Left lung (tissue), 10 donors: ENCODE data around the gene GOLT1B. TPM values are rescaled to one million over a fixed set of nuclear protein-coding genes. Genes with fewer than 3 reads are reported as not detected.
"Not testable (repeated sequence)": the region's sequence is repeated elsewhere in the genome, so short reads cannot be mapped to it uniquely, and the experiment has no call there.

ENCODE experiments used
- ATAC-seq: fragments of 200-7000 bp; cut with Tn5 transposase; one replicate; pipeline ENCODE4 v1.9.1; 2020; ENCODE audit warnings: moderate library complexity
- DNase-seq, 4 donors: peaks; one replicate each; pipeline ENCODE4 v3.0.0-alpha.2; 2013 to 2020
- H3K27ac ChIP-seq, 2 donors: fragments of 200-600 bp; sonication (generic) in 1 of 2; one replicate each; pipeline versions ENCODE4 v1.5.0 to v1.8.0; 2020 to 2021
- H3K27me3 ChIP-seq, 2 donors: fragments of 200-600 bp; sonication (generic) in 1 of 2; one replicate each; pipeline versions ENCODE4 v1.5.0 to v1.8.0; 2020 to 2021
- H3K36me3 ChIP-seq, 2 donors: fragments of 200-600 bp; sonication (generic) in 1 of 2; one replicate each; pipeline versions ENCODE4 v1.5.0 to v1.8.0; 2020 to 2021
- H3K4me1 ChIP-seq, 2 donors: fragments of 200-600 bp; one replicate each; pipeline ENCODE4 v1.8.0; 2021
- H3K4me3 ChIP-seq, 2 donors: fragments of 200-600 bp; sonication (generic) in 1 of 2; one replicate each; pipeline versions ENCODE4 v1.5.0 to v1.8.0; 2020 to 2021; ENCODE audit warnings: mild to moderate bottlenecking in 1 of 2
- H3K9me3 ChIP-seq, 2 donors: fragments of 200-600 bp; sonication (generic) in 1 of 2; one replicate each; pipeline versions ENCODE4 v1.5.0 to v1.8.0; 2020 to 2021
- intact Hi-C, 2 donors: fragments of 100-400 bp; cut with DNase I; formaldehyde crosslinking; loops; one replicate each; pipeline versions ENCODE4 v1.11.2 to v1.14.2; 2022
- polyA plus RNA-seq, 6 donors: library from polyadenylated mRNA; unstranded; fragments of 120-200 nt; gene quantifications; one replicate each; pipeline ENCODE4 v1.2.1, GENCODE V29; 2013; ENCODE audit not compliant: insufficient read length in 6 of 6
- total RNA-seq, 2 donors: library from RNA; stranded (reverse); fragmentation: NEBNext Ultra II Directional; extraction: Animal tissue kit (Norgen Biotek cat#: 25700); gene quantifications; one replicate each; pipeline ENCODE4 v1.2.1, GENCODE V29; 2021
- TF ChIP-seq, protein P1 (sequence below), 2 donors: fragments of 200-600 bp; sonication (generic) in 1 of 2; IDR thresholded peaks; one replicate each; pipeline versions ENCODE4 v1.5.0 to v1.8.0; 2021; ENCODE audit warnings: antibody characterized with exemption in 2 of 2
- donor health status: DM: no; HTN: yes; CAD: no.
- donor health status: DM: no; HTN: no; CAD: no.

Gene GOLT1B
- total and polyA plus RNA-seq, 8 donors = 33.9 to 51.9 (median 39.6) TPM

DNA sequence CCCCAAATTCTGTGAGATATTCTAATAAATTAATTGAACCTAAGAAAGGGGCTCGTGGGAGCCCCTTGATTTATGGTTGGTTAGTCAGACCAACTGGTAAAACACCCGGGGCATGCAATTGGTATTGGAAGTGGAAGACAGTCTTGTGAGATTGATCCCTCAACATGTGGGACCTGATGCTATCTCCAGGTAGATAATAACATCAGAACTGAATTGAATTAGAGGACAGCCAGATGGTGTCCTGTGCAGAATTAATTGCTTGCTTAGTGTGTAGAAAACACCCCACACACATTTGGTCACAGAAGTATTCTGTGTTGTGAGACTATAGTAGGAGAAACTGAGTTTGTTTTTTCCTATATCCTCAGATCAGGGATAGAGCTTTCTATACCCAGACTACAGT, 42.1 kb upstream of the GOLT1B start:
- TF ChIP-seq, protein P1, sequence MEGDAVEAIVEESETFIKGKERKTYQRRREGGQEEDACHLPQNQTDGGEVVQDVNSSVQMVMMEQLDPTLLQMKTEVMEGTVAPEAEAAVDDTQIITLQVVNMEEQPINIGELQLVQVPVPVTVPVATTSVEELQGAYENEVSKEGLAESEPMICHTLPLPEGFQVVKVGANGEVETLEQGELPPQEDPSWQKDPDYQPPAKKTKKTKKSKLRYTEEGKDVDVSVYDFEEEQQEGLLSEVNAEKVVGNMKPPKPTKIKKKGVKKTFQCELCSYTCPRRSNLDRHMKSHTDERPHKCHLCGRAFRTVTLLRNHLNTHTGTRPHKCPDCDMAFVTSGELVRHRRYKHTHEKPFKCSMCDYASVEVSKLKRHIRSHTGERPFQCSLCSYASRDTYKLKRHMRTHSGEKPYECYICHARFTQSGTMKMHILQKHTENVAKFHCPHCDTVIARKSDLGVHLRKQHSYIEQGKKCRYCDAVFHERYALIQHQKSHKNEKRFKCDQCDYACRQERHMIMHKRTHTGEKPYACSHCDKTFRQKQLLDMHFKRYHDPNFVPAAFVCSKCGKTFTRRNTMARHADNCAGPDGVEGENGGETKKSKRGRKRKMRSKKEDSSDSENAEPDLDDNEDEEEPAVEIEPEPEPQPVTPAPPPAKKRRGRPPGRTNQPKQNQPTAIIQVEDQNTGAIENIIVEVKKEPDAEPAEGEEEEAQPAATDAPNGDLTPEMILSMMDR (IDR thresholded peaks at IDR 0.05) = no peak
- no peak for ATAC-seq
- Histone ChIP-seq H3K4me3 (no peak overlapping the region), H3K4me1 (no peaks in the 10 kb centered on the region), H3K27ac (no peak overlapping the region), H3K27me3 (no peaks in the 10 kb centered on the region), H3K36me3 (peaks cover 0 to 81% of the 10 kb centered on the region in 2 donors), H3K9me3 (no peaks in the 10 kb centered on the region)
- no peak for DNase-seq
- intact Hi-C loops = no loop called here

DNA sequence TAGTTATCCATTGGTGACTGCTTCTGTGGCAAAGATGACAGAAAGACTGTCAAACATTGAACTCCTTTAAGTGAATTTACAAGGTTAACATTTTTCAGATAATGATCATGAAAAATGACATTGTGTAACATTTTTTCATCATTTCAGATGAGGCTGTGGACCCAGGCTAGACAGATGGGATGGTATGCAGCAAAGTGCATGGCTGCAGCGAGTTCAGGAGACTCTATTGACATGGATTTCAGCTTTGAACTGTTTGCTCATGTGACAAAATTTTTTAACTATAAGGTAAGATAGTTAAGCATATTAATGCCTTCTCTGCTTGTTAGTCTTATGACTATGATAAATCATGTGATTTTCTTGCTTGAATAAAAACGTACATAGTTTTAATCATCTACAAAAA, 34.3 kb upstream of the GOLT1B start:
- H3K27ac ChIP-seq, DNase-seq, H3K4me3 ChIP-seq, H3K9me3 ChIP-seq, H3K27me3 ChIP-seq, ATAC-seq, intact Hi-C loops, H3K4me1 ChIP-seq: not testable (repeated sequence)
- H3K36me3 ChIP-seq = peaks cover 0 to 76% of the 10 kb centered on the region in 2 donors

DNA sequence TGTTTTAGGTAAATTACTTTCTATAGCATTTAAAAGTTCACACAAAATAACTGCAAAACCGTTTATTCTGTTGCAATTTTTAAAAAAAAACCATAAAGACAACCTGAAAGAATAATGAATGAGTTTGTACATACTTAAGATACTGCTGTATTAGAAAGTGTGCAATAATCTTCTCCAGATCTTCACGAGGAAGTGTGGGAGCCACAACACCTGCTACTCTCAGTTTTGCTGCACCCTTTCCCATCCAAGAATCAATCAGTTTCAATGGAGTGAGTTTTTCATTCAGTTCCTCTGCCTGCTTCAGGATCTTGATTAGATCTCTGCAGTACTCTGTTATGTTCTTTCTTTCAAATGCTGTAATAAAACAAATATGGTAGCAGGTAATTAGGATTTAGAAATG, 30.3 kb upstream of the GOLT1B start:
- H3K36me3 ChIP-seq = peaks cover 0 to 88% of the 10 kb centered on the region in 2 donors
- no peaks in the 10 kb centered on the region for H3K9me3 ChIP-seq
- no peak for ATAC-seq
- no peak overlapping the region for H3K4me3 ChIP-seq
- TF ChIP-seq, protein P1 (IDR thresholded peaks at IDR 0.05) = no peak
- no peaks in the 10 kb centered on the region for H3K4me1 ChIP-seq
- no peaks in the 10 kb centered on the region for H3K27me3 ChIP-seq
- DNase-seq = no peak
- H3K27ac ChIP-seq = no peak overlapping the region
- intact Hi-C loops = no loop called here

DNA sequence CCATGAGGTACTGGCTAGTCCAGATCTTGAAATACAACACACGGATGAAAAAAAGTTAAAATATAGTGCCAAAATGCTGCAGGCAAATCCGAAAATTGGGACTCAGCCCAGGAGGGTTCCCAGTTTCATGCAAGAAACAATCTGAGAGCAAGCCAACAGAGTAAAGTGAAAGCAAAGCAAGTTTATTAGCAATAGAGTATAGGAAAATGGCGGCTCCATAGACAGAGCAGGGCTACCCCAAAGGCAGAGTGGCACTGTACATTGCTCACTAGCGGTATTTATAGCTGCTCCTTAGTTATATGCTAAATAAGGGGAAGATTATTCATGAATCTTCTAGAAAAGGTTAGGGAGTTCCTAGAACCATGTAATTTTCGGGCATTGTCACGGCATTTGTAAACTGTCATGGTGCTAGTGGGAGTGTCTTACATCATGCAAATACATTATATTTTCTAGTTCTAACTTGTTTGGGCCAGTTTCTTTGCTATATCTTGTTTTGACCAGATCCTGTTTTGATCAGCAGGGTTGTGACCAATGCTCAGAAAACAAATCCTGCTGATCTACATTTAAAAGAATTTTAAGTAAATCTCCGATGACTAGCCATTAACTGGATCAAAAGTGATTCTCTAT, 29.3 kb upstream of the GOLT1B start:
- H3K27me3 ChIP-seq = no peaks in the 10 kb centered on the region
- intact Hi-C loops = no loop called here
- peaks cover 0 to 97% of the 10 kb centered on the region in 2 donors for H3K36me3 ChIP-seq
- H3K4me3 ChIP-seq = no peak overlapping the region
- DNase-seq (no peak), ATAC-seq (no peak)
- no peaks in the 10 kb centered on the region for H3K9me3 ChIP-seq
- H3K4me1 ChIP-seq = no peaks in the 10 kb centered on the region
- H3K27ac ChIP-seq = no peak overlapping the region
- TF ChIP-seq, protein P1 (IDR thresholded peaks at IDR 0.05) = no peak

DNA sequence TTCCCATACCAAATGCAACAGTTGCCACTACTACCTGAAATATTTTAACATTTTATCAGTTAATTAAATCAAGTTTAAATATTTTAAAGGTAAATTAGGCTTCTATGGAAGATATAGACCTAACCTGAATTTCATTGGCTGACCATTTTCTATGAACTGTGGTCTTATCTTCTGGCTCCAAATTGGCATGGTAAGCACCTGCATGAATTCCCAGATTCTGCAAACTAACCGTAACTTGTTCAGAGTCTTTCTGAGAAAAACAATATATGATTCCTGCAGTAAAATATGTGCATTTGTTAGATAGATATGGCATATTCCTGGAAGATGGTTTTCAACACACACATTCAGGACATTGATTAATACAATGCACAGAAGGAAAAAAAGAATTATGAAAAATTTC, 26.0 kb upstream of the GOLT1B start:
- Histone ChIP-seq H3K4me1 (no peaks in the 10 kb centered on the region), H3K36me3 (peaks cover 0 to 98% of the 10 kb centered on the region in 2 donors), H3K27ac (no peak overlapping the region), H3K4me3 (no peak overlapping the region), H3K27me3 (no peaks in the 10 kb centered on the region), H3K9me3 (no peaks in the 10 kb centered on the region)
- DNase-seq (no peak), ATAC-seq (no peak)
- intact Hi-C loops = no loop called here
- TF ChIP-seq, protein P1 (IDR thresholded peaks at IDR 0.05) = no peak

DNA sequence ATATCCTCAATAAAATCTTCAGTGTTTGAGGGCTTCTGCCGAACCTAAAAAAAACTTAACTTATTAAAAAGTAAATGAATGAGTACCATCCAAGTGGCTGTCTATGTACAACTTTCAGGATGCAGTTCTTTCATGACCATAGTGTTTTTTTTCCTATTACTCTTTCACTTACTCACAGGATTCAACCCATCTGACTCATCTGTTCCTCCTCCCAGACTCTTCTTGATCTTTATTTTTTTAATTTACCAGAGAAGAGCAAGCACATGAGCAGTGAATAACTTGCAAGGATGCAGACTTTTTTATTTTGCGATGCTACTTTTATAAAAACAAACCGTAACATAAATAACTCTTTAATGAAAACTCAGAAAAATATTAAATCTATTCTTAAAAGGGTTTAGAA, 24.6 kb upstream of the GOLT1B start:
- no peak for ATAC-seq
- Histone ChIP-seq H3K4me1 (no peaks in the 10 kb centered on the region), H3K9me3 (no peaks in the 10 kb centered on the region), H3K36me3 (peaks cover 3 to 98% of the 10 kb centered on the region in 2 donors), H3K4me3 (no peak overlapping the region), H3K27me3 (no peaks in the 10 kb centered on the region), H3K27ac (no peak overlapping the region)
- no peak for DNase-seq
- TF ChIP-seq, protein P1 (IDR thresholded peaks at IDR 0.05) = no peak
- intact Hi-C loops = no loop called here
